Thoracic aorta (tissue), 2 donors: ENCODE results near the gene C6orf58. TPM values are rescaled to one million over a fixed set of nuclear protein-coding genes. Genes with fewer than 3 reads are reported as not detected.

Experiments
- ATAC-seq: fragments of 150-250 bp; one replicate; pipeline ENCODE4 v1.8.0; 2017; ENCODE audit warnings: low read depth; ENCODE audit not compliant: insufficient number of reproducible peaks, low FRiP score
- DNase-seq: peaks from one replicate; pipeline ENCODE4 v3.0.0-alpha.2; 2020; ENCODE audit warnings: low spot score
- H3K27ac ChIP-seq, 2 donors: fragments of 200-600 bp; sonication (generic); 1 replicate in 1 of 2; 2 replicates in 1 of 2; pipeline ENCODE4 v1.5.1; 2016; ENCODE audit warnings: mild to moderate bottlenecking in 2 of 2, moderate library complexity in 2 of 2
- H3K27me3 ChIP-seq: fragments of 200-600 bp; sonication (generic); replicated peaks from 2 replicates; pipeline ENCODE4 v1.6.0; 2016; ENCODE audit warnings: mild to moderate bottlenecking; ENCODE audit not compliant: insufficient read depth
- H3K36me3 ChIP-seq: fragments of 200-600 bp; sonication (generic); one replicate; pipeline ENCODE4 v1.5.1; 2016
- H3K4me1 ChIP-seq, 2 donors: fragments of 200-600 bp; sonication (generic); 1 replicate in 1 of 2; 2 replicates in 1 of 2; pipeline versions ENCODE4 v1.5.1 to v1.6.0; 2016; ENCODE audit warnings: low read depth in 2 of 2, mild to moderate bottlenecking in 1 of 2; ENCODE audit not compliant: control insufficient read depth in 1 of 2
- H3K4me3 ChIP-seq: fragments of 200-600 bp; sonication (generic); 2 replicates; pipeline ENCODE4 v1.5.1; 2016; ENCODE audit warnings: mild to moderate bottlenecking
- H3K9me3 ChIP-seq: fragments of 200-600 bp; sonication (generic); 2 replicates; pipeline ENCODE4 v1.5.1; 2016
- CTCF ChIP-seq: fragments of 200-600 bp; sonication (generic); IDR thresholded peaks from one replicate; pipeline ENCODE4 v1.5.1; 2019; ENCODE audit warnings: antibody characterized with exemption
- total RNA-seq, 2 donors: library from RNA; depleted of rRNA; stranded (reverse); fragments of >200 nt; gene quantifications; one replicate each; pipeline versions ENCODE4 v1.1.0 to v1.2.3, GENCODE V29; 2016

The C6orf58 gene
- total RNA-seq, 2 donors from 2014 or later = not detected

- ATAC-seq = no peak
- Histone ChIP-seq H3K27me3 (no peaks in the 10 kb centered on the region), H3K36me3 (no peaks in the 10 kb centered on the region), H3K9me3 (no peaks in the 10 kb centered on the region), H3K27ac (no peak overlapping the region), H3K4me1 (no peaks in the 10 kb centered on the region), H3K4me3 (no peak overlapping the region)
- no peak for TF ChIP-seq CTCF
- DNase-seq = no peak
Observed at GRCh38 chr6:127578900-127579299, 1.9 kb downstream of the C6orf58 start.

DNA sequence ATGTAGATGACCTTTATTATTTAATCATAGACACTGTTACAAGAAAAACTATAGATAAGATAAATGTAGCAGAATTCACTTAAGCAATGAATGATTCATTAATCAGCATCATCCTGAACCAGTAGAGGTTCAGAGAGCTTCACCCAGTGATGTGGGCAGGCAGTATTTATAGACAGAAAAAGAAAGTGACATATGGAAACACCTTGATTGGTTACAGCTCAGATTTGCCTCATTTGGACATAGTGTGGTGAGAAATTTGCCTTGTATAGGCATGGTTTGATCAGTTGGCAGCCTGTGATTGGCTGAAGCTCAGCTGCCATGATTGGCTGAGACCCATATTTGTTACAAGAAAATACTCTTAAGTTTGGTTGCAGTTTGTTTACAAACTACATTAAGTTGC, 4.6 kb downstream of the C6orf58 start:
- no peaks in the 10 kb centered on the region for H3K9me3 ChIP-seq
- no peak for ATAC-seq
- H3K4me3 ChIP-seq = no peak overlapping the region
- H3K27ac ChIP-seq = no peak overlapping the region
- no peaks in the 10 kb centered on the region for H3K27me3 ChIP-seq
- H3K36me3 ChIP-seq = no peaks in the 10 kb centered on the region
- TF ChIP-seq CTCF = no peak
- H3K4me1 ChIP-seq = no peaks in the 10 kb centered on the region
- no peak for DNase-seq

GRCh38 chr6:127582777-127583462, 5.9 kb downstream of the C6orf58 start:
- ATAC-seq (no peak), DNase-seq (no peak)
- no peak overlapping the region for H3K27ac ChIP-seq
- H3K4me1 ChIP-seq = no peaks in the 10 kb centered on the region
- no peak overlapping the region for H3K4me3 ChIP-seq
- no peak for TF ChIP-seq CTCF
- H3K9me3 ChIP-seq = no peaks in the 10 kb centered on the region
- H3K27me3 ChIP-seq = no peaks in the 10 kb centered on the region
- H3K36me3 ChIP-seq = no peaks in the 10 kb centered on the region

GRCh38 chr6:127585123-127585522, 8.1 kb downstream of the C6orf58 start:
- Histone ChIP-seq H3K27me3 (no peaks in the 10 kb centered on the region), H3K4me1 (no peaks in the 10 kb centered on the region), H3K9me3 (no peaks in the 10 kb centered on the region), H3K36me3 (no peaks in the 10 kb centered on the region), H3K27ac (no peak overlapping the region), H3K4me3 (no peak overlapping the region)
- ATAC-seq (no peak), DNase-seq (no peak)
- TF ChIP-seq CTCF = no peak

- Histone ChIP-seq H3K4me3 (no peak overlapping the region), H3K27me3 (no peaks in the 10 kb centered on the region), H3K36me3 (no peaks in the 10 kb centered on the region), H3K9me3 (no peaks in the 10 kb centered on the region), H3K27ac (no peak overlapping the region), H3K4me1 (no peaks in the 10 kb centered on the region)
- ATAC-seq (no peak), DNase-seq (no peak)
- no peak for TF ChIP-seq CTCF
Observed at GRCh38 chr6:127586372-127586771, 9.4 kb downstream of the C6orf58 start.
